GM21619 (cell line): ENCODE data around the gene P4HTM.

Experiments
- ATAC-seq: cut with Tn5 transposase; IDR thresholded peaks from one replicate; pipeline ENCODE4 v1.9.1; 2021; ENCODE audit not compliant: unreplicated experiment

The P4HTM gene

DNA sequence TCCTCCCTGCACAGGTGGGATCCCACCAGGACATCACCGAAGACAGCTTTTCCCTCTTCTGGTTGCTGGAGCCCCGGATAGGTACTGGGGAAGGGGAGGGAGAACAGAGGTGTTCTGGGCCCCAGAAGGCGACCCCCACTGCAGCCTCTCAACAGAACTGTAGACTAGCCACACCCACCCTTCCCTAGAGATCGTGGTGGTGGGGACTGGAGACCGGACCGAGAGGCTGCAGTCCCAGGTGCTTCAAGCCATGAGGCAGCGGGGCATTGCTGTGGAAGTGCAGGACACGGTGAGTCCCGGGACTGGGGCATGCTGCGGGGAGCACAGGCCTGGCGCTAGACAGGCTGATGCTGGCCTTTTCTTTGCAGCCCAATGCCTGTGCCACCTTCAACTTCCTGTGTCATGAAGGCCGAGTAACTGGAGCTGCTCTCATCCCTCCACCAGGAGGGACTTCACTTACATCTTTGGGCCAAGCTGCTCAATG is 32.7 kb downstream of the P4HTM start:
- ATAC-seq = no peak

DNA sequence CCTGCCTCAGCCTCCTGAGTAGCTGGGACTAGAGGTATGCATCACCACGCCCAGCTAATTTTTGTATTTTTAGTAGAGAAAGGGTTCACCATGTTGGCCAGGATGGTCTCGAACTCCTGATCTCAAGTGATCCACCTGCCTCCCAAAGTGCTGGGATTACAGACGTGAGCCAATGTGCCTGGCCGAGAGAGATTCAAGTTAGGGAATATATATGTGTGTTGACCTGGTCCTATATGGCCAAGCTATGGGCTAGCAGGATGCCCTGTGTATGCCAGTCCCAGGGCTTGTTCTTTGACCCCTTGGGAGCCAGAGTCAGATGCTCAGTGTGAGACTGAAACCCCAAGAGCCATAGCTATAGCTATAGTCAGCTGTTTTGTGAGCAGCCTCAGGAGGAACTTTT is 33.7 kb downstream of the P4HTM start:
- ATAC-seq = no peak

- ATAC-seq = no peak
Measured at GRCh38 chr3:49024449-49024848, 34.4 kb downstream of the P4HTM start.

DNA sequence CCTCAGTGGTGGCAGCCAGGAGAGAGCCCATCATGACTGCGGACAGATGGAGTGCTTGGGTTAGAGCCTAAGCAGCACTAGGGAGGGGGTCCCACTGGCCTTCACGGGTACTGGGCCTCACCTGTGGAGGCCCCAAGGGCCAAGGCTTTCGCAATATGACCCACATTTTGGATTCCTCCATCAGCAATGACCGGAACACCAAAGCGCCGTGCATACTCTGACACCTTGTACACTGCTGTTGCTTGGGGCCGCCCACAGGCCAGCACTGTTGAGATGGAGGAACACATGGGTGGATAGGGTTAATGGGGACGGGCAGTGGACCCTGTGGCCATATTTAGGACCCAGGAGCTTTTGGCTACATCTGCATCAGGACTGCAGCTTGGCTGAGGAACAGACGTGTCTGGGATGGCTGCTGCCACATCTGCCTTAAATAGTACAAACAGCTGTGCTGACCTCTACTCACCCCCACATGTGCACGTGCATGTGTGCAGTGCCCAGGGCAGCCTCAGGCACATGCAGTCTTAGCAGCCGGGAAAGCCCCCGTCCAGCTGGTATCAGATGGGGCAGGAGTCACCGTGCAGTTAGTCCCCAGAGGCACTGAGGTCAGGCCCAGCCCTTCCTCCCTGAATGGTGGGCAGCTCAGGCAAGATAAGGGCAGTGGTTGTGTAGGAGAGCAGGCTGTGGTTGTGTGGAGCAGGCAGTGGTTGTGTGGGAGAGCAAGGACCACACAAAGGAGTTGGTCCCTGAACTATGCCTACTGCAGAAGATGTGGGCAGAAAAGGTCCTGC is 35.2 kb downstream of the P4HTM start:
- no peak for ATAC-seq

GRCh38 chr3:49025793-49026520 is 35.9 kb downstream of the P4HTM start:
- ATAC-seq = no peak

- no peak for ATAC-seq
Measured at GRCh38 chr3:49026536-49026935, 36.5 kb downstream of the P4HTM start.

GRCh38 chr3:49027634-49028033 is 37.6 kb downstream of the P4HTM start:
- no peak for ATAC-seq

GRCh38 chr3:49028298-49028672 is 38.2 kb downstream of the P4HTM start:
- ATAC-seq = no peak

- peak; percentile 81 for ATAC-seq
Measured at GRCh38 chr3:49028673-49029562, 38.9 kb downstream of the P4HTM start, which contains the start of gene IMPDH2. TSS of gene IMPDH2 (minus strand) at chr3:49029398. CDS start at chr3:49029350, 48 bp downstream.

GRCh38 chr3:49029563-49029884 is 39.5 kb downstream of the P4HTM start:
- no peak for ATAC-seq

DNA sequence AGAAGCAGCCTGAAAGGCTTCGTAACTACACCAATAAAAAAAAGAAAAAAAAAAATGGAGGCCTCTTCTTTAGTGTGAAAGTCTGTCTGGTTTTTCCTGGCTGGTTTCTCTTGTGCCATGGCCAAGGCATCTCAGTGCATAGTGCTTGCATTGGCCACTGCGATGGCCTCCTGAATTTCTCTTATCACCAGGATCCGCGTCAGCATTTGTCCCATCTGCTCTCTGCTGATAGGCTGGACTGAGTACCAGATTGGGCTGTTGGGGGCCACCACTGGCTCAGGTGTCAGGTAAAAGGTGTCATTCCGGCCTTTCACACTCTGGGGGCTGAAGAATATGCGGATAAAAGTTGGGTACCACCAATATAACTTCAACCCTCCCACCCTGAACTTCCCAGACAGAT is 40.3 kb downstream of the P4HTM start:
- ATAC-seq = no peak

GRCh38 chr3:49032646-49033304 is 42.7 kb downstream of the P4HTM start:
- ATAC-seq = no peak

DNA sequence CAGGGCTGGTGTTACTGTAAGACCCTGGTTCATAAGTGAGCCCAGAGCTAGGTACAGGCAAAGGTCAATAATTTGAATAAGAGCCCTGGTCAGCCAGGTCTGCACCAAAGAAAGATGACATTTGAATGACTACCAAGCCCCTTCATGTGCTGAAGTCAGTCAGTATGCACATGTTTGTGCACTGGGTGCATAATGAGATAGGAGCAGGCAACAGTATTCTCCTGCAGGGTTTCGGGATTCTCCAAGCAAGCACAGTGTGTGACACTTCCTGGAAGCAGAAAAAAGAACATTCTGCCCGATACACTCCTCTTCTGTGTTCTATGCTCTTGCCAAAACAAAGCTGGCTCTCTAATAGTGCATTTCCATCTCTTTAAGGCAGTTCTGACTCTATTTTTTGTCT is 44.6 kb downstream of the P4HTM start:
- no peak for ATAC-seq

GRCh38 chr3:49035281-49035680 is 45.2 kb downstream of the P4HTM start:
- no peak for ATAC-seq

- no peak for ATAC-seq
Measured at GRCh38 chr3:49053543-49053942, 63.5 kb downstream of the P4HTM start.

GRCh38 chr3:49054344-49054862 is 64.4 kb downstream of the P4HTM start:
- no peak for ATAC-seq
